ENCODE results near the gene CHERP. TPM values are rescaled to one million over a fixed set of nuclear protein-coding genes. Genes with fewer than 3 reads are reported as not detected.
"Not testable (repeated sequence)": the region's sequence is repeated elsewhere in the genome, so short reads cannot be mapped to it uniquely, and the experiment has no call there.

Gene CHERP
- total RNA-seq, 1 donor from 2014 or later: 13.8 TPM

DNA sequence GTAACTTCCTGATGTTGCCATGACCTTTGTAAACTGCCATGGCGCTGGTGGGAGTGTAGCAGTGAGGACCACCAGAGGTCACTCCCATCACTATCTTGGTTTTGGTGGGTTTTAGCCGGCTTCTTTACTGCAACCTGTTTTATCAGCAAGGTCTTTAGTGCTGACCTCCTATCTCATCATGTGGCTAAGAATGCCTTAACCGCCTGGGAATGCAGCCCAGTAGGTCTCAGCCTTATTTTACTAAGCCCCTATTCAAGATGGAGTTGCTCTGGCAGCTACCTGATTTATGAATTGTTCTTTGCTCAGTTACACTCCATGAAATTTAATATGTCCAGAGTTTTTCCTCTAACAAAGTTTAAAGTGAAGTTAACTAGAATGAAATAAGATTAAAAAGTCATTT, 65.8 kb downstream of the CHERP start:
- Histone ChIP-seq H3K27me3 (no peaks in the 10 kb centered on the region), H3K27ac (no peak overlapping the region), H3K36me3 (no peaks in the 10 kb centered on the region), H3K4me1 (peaks cover 0 to 5% of the 10 kb centered on the region in 2 donors), H3K9me3 (no peaks in the 10 kb centered on the region), H3K4me3 (no peak overlapping the region)
- no peak for TF ChIP-seq CTCF (IDR thresholded peaks at IDR 0.05)
- intact Hi-C loops (cut with DNase I): no loop called here
- DNase-seq (ENCODE audit: low spot score in 2 of 2): no peak

GRCh38 chr19:16473875-16474392, 68.3 kb downstream of the CHERP start:
- H3K4me1 ChIP-seq: peaks cover 3 to 12% of the 10 kb centered on the region in 2 donors
- no peaks in the 10 kb centered on the region for H3K9me3 ChIP-seq
- TF ChIP-seq CTCF (IDR thresholded peaks at IDR 0.05): no peak
- H3K36me3 ChIP-seq: no peaks in the 10 kb centered on the region
- no peak overlapping the region for H3K27ac ChIP-seq
- no peaks in the 10 kb centered on the region for H3K27me3 ChIP-seq
- no peak overlapping the region for H3K4me3 ChIP-seq
- intact Hi-C loops (cut with DNase I): no loop called here
- DNase-seq (ENCODE audit: low spot score in 2 of 2): no peak

DNA sequence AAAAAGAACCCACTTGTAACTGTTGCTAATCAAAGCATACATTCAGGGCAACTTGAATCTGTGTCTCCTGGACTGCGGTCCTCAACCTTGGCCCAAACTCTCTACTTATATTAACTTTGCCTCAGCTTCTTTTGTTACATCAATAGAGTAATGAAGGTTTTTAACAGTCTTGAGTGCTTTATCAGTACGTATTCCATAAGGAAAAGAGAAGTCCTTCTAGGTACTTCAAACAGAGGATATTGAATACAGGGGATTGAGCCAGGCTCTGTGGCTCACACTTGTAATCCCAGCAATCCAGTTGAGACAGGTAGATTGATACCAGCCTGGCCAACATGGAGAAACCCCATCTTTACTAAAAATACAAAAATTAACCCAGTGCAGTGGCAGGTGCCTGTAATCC, 69.2 kb downstream of the CHERP start:
- no peak for TF ChIP-seq CTCF (IDR thresholded peaks at IDR 0.05)
- H3K27me3 ChIP-seq: no peaks in the 10 kb centered on the region
- intact Hi-C loops (cut with DNase I): loop anchor here (1.0 kb wide), 2 partner anchors 23 to 69 kb away; partner anchors contain the start of genes C19orf44, CALR3 and CHERP
- no peak overlapping the region for H3K27ac ChIP-seq
- no peaks in the 10 kb centered on the region for H3K36me3 ChIP-seq
- H3K4me3 ChIP-seq: no peak overlapping the region
- H3K4me1 ChIP-seq: peaks cover 3 to 12% of the 10 kb centered on the region in 2 donors
- no peak for DNase-seq (ENCODE audit: low spot score in 2 of 2)
- H3K9me3 ChIP-seq: no peaks in the 10 kb centered on the region

DNA sequence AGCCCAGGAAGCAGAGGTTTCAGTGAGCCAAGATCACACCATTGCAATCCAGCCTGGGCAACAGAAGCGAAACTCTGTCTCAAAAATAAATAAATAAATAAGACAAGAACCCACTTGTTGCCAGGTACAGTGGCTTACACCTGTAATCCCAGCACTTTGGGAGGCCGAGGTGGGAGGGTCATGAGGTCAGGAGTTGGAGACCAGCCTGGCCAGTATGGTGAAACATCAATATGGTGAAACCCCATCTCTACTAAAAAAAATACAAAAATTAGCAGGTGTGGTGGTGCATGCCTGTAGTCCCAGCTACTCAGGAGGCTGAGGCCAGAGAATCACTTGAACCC, 69.7 kb downstream of the CHERP start:
- DNase-seq (ENCODE audit: low spot score in 2 of 2); H3K9me3 ChIP-seq; H3K36me3 ChIP-seq; H3K27me3 ChIP-seq: not testable (repeated sequence)
- Histone ChIP-seq H3K27ac (peak overlapping the region; percentile 85 to 87), H3K4me1 (peaks cover 3 to 12% of the 10 kb centered on the region in 2 donors), H3K4me3 (peak overlapping the region; percentile 88 to 100)
- intact Hi-C loops (cut with DNase I): loop anchor here (1.0 kb wide), 2 partner anchors 24 to 70 kb away; partner anchors contain the start of genes C19orf44, CALR3 and CHERP

DNA sequence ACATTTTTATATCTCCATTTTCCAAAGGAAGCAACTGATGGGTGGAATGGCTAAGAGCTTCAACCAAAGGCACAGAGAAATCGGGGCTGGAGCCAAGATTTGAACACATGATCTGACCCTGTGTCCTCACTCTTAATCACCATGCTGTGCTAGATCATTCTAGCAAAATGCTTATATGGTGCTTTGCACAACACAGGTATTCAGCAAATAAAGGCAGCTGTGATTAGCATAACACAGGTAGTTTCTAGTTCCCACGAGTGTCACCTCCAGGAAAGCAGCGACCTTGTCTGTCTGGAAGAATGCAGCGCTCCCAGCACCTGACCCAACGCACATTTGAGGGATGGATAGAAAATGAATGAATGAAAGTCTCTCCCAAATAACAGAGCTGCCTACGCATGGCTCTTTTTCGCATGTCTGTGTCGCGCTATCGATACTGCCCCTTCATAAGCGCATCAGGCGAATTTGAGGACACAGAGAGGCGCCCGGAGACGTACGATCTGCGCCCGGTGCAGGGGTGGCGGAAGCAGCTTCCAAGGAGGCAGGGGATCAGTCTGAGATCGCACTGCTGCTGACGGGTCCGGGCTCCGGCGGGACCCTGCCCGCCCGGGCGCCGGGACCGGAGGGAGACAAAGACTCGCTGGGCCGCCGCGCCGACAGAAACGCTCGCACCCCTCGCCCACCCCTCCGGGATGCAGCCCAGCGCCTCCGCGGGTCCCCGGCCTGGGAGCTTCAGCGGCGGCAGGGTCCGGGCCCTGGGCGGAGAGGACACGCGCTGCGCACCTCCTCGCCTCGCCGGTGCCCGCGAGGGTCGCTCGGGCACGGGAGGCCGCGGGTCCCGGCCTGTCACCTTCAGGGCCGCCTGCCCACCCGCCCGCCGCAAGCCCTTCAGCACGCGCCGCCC, 71.1 kb downstream of the CHERP start:
- H3K27me3 ChIP-seq: no peaks in the 10 kb centered on the region
- no peaks in the 10 kb centered on the region for H3K9me3 ChIP-seq
- H3K36me3 ChIP-seq: no peaks in the 10 kb centered on the region
- peak overlapping the region; percentile 41 to 85 for H3K27ac ChIP-seq
- no peak for DNase-seq (ENCODE audit: low spot score in 2 of 2)
- intact Hi-C loops (cut with DNase I): no loop called here
- H3K4me1 ChIP-seq: peaks cover 3 to 12% of the 10 kb centered on the region in 2 donors
- peak overlapping the region; percentile 88 to 100 for H3K4me3 ChIP-seq
- no peak for TF ChIP-seq CTCF (IDR thresholded peaks at IDR 0.05)

DNA sequence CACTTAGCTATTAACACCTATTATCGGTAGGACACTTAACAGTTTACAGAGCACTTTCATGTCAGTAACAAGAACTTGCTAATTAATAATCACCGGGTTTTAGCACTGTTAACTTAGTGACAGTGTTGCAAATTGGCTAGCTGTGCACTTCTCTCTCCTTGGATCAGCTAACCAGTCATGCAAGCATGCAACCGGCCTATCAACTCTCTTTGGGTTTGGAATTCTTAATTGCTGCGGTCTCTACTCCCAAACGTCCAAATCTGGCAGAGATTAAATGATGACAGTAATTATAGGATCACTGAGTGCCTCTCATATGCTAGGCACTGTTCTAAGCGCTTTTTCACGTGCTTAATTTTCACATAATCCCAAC, 71.7 kb downstream of the CHERP start:
- Histone ChIP-seq H3K4me1 (peaks cover 3 to 12% of the 10 kb centered on the region in 2 donors), H3K36me3 (no peaks in the 10 kb centered on the region), H3K27me3 (no peaks in the 10 kb centered on the region), H3K9me3 (no peaks in the 10 kb centered on the region), H3K27ac (no peak overlapping the region), H3K4me3 (peak overlapping the region; percentile 88 to 100)
- intact Hi-C loops (cut with DNase I): no loop called here
- no peak for TF ChIP-seq CTCF (IDR thresholded peaks at IDR 0.05)
- no peak for DNase-seq (ENCODE audit: low spot score in 2 of 2)
